Skin epidermis (tissue), 12 donors: ENCODE data around the gene MAD2L1BP.
"Not testable (repeated sequence)": the region's sequence is repeated elsewhere in the genome, so short reads cannot be mapped to it uniquely, and the experiment has no call there.

Experiments used
- H3K27ac ChIP-seq, 21 experiments: fragments of 200-600 bp; sonication (generic) in 11 of 21; one replicate each; pipeline ENCODE4 v1.5.0; 2020; ENCODE audit warnings: mild to moderate bottlenecking in 3 of 21, inconsistent platforms in 2 of 21, moderate library complexity in 2 of 21
- H3K4me3 ChIP-seq, 7 experiments: fragments of 200-600 bp; sonication (generic) in 2 of 7; one replicate each; pipeline ENCODE4 v1.5.0; 2020; ENCODE audit warnings: inconsistent platforms in 2 of 7, mild to moderate bottlenecking in 2 of 7, moderate library complexity in 1 of 7

The MAD2L1BP gene

GRCh38 chr6:43624786-43625288 lies 10.8 kb upstream of the MAD2L1BP start:
- H3K4me3 ChIP-seq, result no peak overlapping the region
- no peak overlapping the region for H3K27ac ChIP-seq

- no peak overlapping the region for H3K27ac ChIP-seq
Measured at GRCh38 chr6:43625393-43625992, 10.1 kb upstream of the MAD2L1BP start.

GRCh38 chr6:43627008-43627825 lies 8.4 kb upstream of the MAD2L1BP start:
- H3K4me3 ChIP-seq, result no peak overlapping the region
- H3K27ac ChIP-seq, result peak overlapping the region in 12 of 21 experiments; percentile 8 to 99 (median 60)

More at GRCh38 chr6:43625393-43625992, 10.1 kb upstream of the MAD2L1BP start:
- H3K4me3 ChIP-seq, result no peak overlapping the region

- H3K4me3 ChIP-seq, result peak overlapping the region; percentile 76 to 98 (median 92)
- peak overlapping the region; percentile 77 to 99 (median 97) for H3K27ac ChIP-seq
Measured at GRCh38 chr6:43628393-43629103, 7.1 kb upstream of the MAD2L1BP start.

- Histone ChIP-seq H3K4me3 (peak within 1 kb of the TSS; percentile 76 to 98 (median 92)), H3K27ac (peak within 1 kb of the TSS; percentile 77 to 99 (median 97))
Measured at GRCh38 chr6:43629104-43629504, 6.5 kb upstream of the MAD2L1BP start, which contains the start of gene GTPBP2. GTPBP2 (minus strand) TSS chr6:43629264; CDS start chr6:43629162, 102 bp downstream.

GRCh38 chr6:43629505-43630300 lies 5.9 kb upstream of the MAD2L1BP start:
- H3K4me3 ChIP-seq, result peak overlapping the region; percentile 76 to 98 (median 92)

GRCh38 chr6:43630980-43631619 lies 4.5 kb upstream of the MAD2L1BP start:
- Histone ChIP-seq H3K4me3 (no peak overlapping the region), H3K27ac (peak overlapping the region in 2 of 21 experiments; percentile 98 to 99)

More at GRCh38 chr6:43629505-43630300, 5.9 kb upstream of the MAD2L1BP start:
- peak overlapping the region; percentile 40 to 99 (median 97) for H3K27ac ChIP-seq

- not testable (repeated sequence) for H3K27ac ChIP-seq, H3K4me3 ChIP-seq
Measured at GRCh38 chr6:43633002-43633401, 2.6 kb upstream of the MAD2L1BP start.

GRCh38 chr6:43634702-43635303 lies 837 bp upstream of the MAD2L1BP start:
- peak overlapping the region in 1 of 7 experiments; percentile 93 for H3K4me3 ChIP-seq

GRCh38 chr6:43636308-43636659 lies 644 bp downstream of the MAD2L1BP start:
- H3K4me3 ChIP-seq, result peak overlapping the region; percentile 56 to 93 (median 64)
- peak overlapping the region in 19 of 21 experiments; percentile 75 to 93 (median 86) for H3K27ac ChIP-seq

More at GRCh38 chr6:43634702-43635303, 837 bp upstream of the MAD2L1BP start:
- peak overlapping the region in 13 of 21 experiments; percentile 46 to 93 (median 88) for H3K27ac ChIP-seq

GRCh38 chr6:43639984-43640800 lies 4.6 kb downstream of the MAD2L1BP start:
- peak overlapping the region in 1 of 21 experiments; percentile 51 for H3K27ac ChIP-seq
- H3K4me3 ChIP-seq, result no peak overlapping the region

GRCh38 chr6:43644940-43645612 lies 9.4 kb downstream of the MAD2L1BP start, which contains the start of gene RSPH9:
RSPH9 (plus strand) TSS chr6:43645036; CDS start chr6:43645099, 63 bp downstream.
- H3K4me3 ChIP-seq, result peak within 1 kb of the TSS; percentile 10 to 38 (median 28)
- H3K27ac ChIP-seq, result peak within 1 kb of the TSS in 2 of 21 experiments; percentile 16 to 18

- Histone ChIP-seq H3K27ac (peak overlapping the region in 2 of 21 experiments; percentile 16 to 18), H3K4me3 (peak overlapping the region; percentile 10 to 38 (median 28))
Measured at GRCh38 chr6:43645613-43645964, 9.9 kb downstream of the MAD2L1BP start.

GRCh38 chr6:43647613-43648012 lies 12.0 kb downstream of the MAD2L1BP start:
- Histone ChIP-seq H3K27ac (no peak overlapping the region), H3K4me3 (no peak overlapping the region)

- Histone ChIP-seq H3K27ac (no peak overlapping the region), H3K4me3 (no peak overlapping the region)
Measured at GRCh38 chr6:43648248-43648647, 12.6 kb downstream of the MAD2L1BP start.

GRCh38 chr6:43652822-43653221 lies 17.2 kb downstream of the MAD2L1BP start:
- not testable (repeated sequence) for H3K27ac ChIP-seq, H3K4me3 ChIP-seq
